Keratinocyte (primary cell): Measurements from ENCODE around the gene IRX2. TPM values are rescaled to one million over a fixed set of nuclear protein-coding genes. Genes with fewer than 3 reads are reported as not detected.

ENCODE experiments used
- DNase-seq: peaks from one replicate; pipeline ENCODE4 v3.0.0-alpha.2; 2011; ENCODE audit warnings: low read depth, missing footprints, low spot score
- FAIRE-seq: peaks from 2 replicates; lab custom pipeline; 2011; peaks lifted over from hg19 to GRCh38; lab: Jason Lieb, UNC
- H2AFZ ChIP-seq: 2 replicates; pipeline ENCODE4 v1.6.0; 2012; ENCODE audit warnings: low read length, control low read depth, inconsistent platforms; ENCODE audit not compliant: control insufficient read depth
- H3K27ac ChIP-seq: 2 replicates; pipeline ENCODE4 v1.5.1; 2011; ENCODE audit warnings: low read length; ENCODE audit not compliant: control insufficient read depth, insufficient read depth
- H3K27me3 ChIP-seq: 3 replicates; pipeline ENCODE4 v1.6.0; 2011; ENCODE audit warnings: low read length; ENCODE audit not compliant: control insufficient read depth, insufficient read depth; ENCODE audit errors: extremely low read depth
- H3K36me3 ChIP-seq, 2 experiments: 2 replicates in 1 of 2; 3 replicates in 1 of 2; pipeline ENCODE4 v1.5.1; 2011; ENCODE audit warnings: low read length in 2 of 2, mild to moderate bottlenecking in 1 of 2; ENCODE audit not compliant: control insufficient read depth in 2 of 2, insufficient read depth in 2 of 2; ENCODE audit errors: extremely low read depth in 1 of 2
- H3K4me1 ChIP-seq: 3 replicates; pipeline ENCODE4 v1.5.1; 2011; ENCODE audit warnings: low read length; ENCODE audit not compliant: control insufficient read depth, insufficient read depth; ENCODE audit errors: extremely low read depth
- H3K4me2 ChIP-seq: 3 replicates; pipeline ENCODE4 v1.6.0; 2011; ENCODE audit warnings: low read depth, low read length; ENCODE audit not compliant: control insufficient read depth, insufficient read depth; ENCODE audit errors: extremely low read depth
- H3K4me3 ChIP-seq, 3 experiments: fragments of 200-600 bp in 1 of 3; sonication (generic) in 1 of 3; 2 replicates in 2 of 3; 3 replicates in 1 of 3; pipeline ENCODE4 v1.5.1; 2011 to 2016; ENCODE audit warnings: low read length in 3 of 3, mild to moderate bottlenecking in 3 of 3, control low read depth in 2 of 3, inconsistent platforms in 1 of 3, low read depth in 1 of 3, mixed read lengths in 1 of 3, mixed run types in 1 of 3, moderate library complexity in 1 of 3; ENCODE audit not compliant: control insufficient read depth in 2 of 3, insufficient read depth in 2 of 3; ENCODE audit errors: extremely low read depth in 1 of 3
- H3K79me2 ChIP-seq: 2 replicates; pipeline ENCODE4 v1.6.0; 2012; ENCODE audit warnings: low read length; ENCODE audit not compliant: control insufficient read depth, insufficient read depth
- H3K9ac ChIP-seq: 3 replicates; pipeline ENCODE4 v1.6.0; 2011; ENCODE audit warnings: low read length; ENCODE audit not compliant: control insufficient read depth, insufficient read depth; ENCODE audit errors: extremely low read depth
- H3K9me1 ChIP-seq: 3 replicates; pipeline ENCODE4 v1.6.0; 2011; ENCODE audit warnings: low read length; ENCODE audit not compliant: control insufficient read depth, insufficient read depth; ENCODE audit errors: extremely low read depth
- H3K9me3 ChIP-seq: 2 replicates; pipeline ENCODE4 v1.5.1; 2012; ENCODE audit warnings: low read depth, low read length; ENCODE audit not compliant: control insufficient read depth
- H4K20me1 ChIP-seq: 3 replicates; pipeline ENCODE4 v1.6.0; 2011; ENCODE audit warnings: low read length; ENCODE audit not compliant: control insufficient read depth, insufficient read depth; ENCODE audit errors: extremely low read depth
- EZH2 ChIP-seq: IDR thresholded peaks from one replicate; pipeline ENCODE4 v1.6.1; 2012; ENCODE audit warnings: inconsistent platforms, mild to moderate bottlenecking, low read length, moderate library complexity
- dilution Hi-C: fragments of 300-500 bp; cut with MboI; formaldehyde crosslinking; loops from one replicate; pipeline ENCODE4 v1.7.0; 2020; ENCODE audit warnings: low sequenced_read_pairs; ENCODE audit not compliant: extremely low pct_ligation_motif_present
- polyA plus RNA-seq, 5 experiments: library from polyadenylated mRNA; depleted of rRNA in 3 of 5; stranded (reverse) in 3 of 5; stranded (forward) in 1 of 5; unstranded in 1 of 5; fragments of >200 nt; gene quantifications; 1 replicate in 1 of 5; 2 replicates in 3 of 5; 3 replicates in 1 of 5; pipeline versions ENCODE4 v1.2.1 to v1.2.3, GENCODE V29; 2011 to 2012; ENCODE audit warnings: missing spikeins in 2 of 5, low read depth in 1 of 5, low replicate concordance in 1 of 5
- TF ChIP-seq, protein P1 (sequence below), 3 experiments: IDR thresholded peaks in 1 of 3; conservative IDR thresholded peaks in 1 of 3; optimal IDR thresholded peaks in 1 of 3; 2 replicates in 2 of 3; 3 replicates in 1 of 3; pipeline versions ENCODE3 to v1.5.1; 2011; ENCODE audit warnings: low read length in 3 of 3, mild to moderate bottlenecking in 3 of 3, moderate library complexity in 2 of 3, control low read depth in 1 of 3, inconsistent platforms in 1 of 3; ENCODE audit not compliant: insufficient read depth in 2 of 3; ENCODE audit errors: extremely low read depth in 1 of 3

The IRX2 gene
- polyA plus RNA-seq, 1 donor (not counting 4 experiments of a cell fraction or from before 2014, with no cell fraction given) = 27.1 TPM

DNA sequence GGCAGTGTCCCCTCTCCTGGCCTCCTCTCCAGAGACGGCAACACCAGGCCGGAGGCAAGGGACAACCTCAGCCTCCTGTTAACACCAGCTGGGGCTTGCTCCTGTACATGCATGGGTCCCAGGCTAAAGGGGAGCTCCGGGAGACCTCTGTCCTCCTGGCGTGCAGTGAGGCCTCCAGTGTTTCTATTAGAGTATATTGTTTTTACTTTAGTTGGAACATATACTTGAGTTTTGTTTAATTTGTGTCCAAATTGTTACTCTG lies 12.0 kb upstream of the IRX2 start:
- no peak for DNase-seq
- Histone ChIP-seq H2AFZ (no peak overlapping the region), H3K36me3 (no peaks in the 10 kb centered on the region), H3K79me2 (no peaks in the 10 kb centered on the region), H3K9ac (no peak overlapping the region), H4K20me1 (no peaks in the 10 kb centered on the region), H3K27ac (no peak overlapping the region), H3K9me1 (no peaks in the 10 kb centered on the region), H3K4me3 (no peak overlapping the region), H3K4me1 (peaks cover 7% of the 10 kb centered on the region), H3K4me2 (no peak overlapping the region), H3K27me3 (no peaks in the 10 kb centered on the region), H3K9me3 (no peaks in the 10 kb centered on the region)
- FAIRE-seq = no peak
- dilution Hi-C loops = no loop called here
- TF ChIP-seq EZH2 = no peak
- TF ChIP-seq, protein P1, sequence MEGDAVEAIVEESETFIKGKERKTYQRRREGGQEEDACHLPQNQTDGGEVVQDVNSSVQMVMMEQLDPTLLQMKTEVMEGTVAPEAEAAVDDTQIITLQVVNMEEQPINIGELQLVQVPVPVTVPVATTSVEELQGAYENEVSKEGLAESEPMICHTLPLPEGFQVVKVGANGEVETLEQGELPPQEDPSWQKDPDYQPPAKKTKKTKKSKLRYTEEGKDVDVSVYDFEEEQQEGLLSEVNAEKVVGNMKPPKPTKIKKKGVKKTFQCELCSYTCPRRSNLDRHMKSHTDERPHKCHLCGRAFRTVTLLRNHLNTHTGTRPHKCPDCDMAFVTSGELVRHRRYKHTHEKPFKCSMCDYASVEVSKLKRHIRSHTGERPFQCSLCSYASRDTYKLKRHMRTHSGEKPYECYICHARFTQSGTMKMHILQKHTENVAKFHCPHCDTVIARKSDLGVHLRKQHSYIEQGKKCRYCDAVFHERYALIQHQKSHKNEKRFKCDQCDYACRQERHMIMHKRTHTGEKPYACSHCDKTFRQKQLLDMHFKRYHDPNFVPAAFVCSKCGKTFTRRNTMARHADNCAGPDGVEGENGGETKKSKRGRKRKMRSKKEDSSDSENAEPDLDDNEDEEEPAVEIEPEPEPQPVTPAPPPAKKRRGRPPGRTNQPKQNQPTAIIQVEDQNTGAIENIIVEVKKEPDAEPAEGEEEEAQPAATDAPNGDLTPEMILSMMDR (optimal IDR thresholded peaks at IDR 0.05 in 1 of 3, IDR thresholded peaks at IDR 0.05 in 1 of 3, conservative IDR thresholded peaks at IDR 0.05 in 1 of 3; ENCODE audit: extremely low read depth in 1 of 3, insufficient read depth in 2 of 3, low read length in 3 of 3) = no peak

DNA sequence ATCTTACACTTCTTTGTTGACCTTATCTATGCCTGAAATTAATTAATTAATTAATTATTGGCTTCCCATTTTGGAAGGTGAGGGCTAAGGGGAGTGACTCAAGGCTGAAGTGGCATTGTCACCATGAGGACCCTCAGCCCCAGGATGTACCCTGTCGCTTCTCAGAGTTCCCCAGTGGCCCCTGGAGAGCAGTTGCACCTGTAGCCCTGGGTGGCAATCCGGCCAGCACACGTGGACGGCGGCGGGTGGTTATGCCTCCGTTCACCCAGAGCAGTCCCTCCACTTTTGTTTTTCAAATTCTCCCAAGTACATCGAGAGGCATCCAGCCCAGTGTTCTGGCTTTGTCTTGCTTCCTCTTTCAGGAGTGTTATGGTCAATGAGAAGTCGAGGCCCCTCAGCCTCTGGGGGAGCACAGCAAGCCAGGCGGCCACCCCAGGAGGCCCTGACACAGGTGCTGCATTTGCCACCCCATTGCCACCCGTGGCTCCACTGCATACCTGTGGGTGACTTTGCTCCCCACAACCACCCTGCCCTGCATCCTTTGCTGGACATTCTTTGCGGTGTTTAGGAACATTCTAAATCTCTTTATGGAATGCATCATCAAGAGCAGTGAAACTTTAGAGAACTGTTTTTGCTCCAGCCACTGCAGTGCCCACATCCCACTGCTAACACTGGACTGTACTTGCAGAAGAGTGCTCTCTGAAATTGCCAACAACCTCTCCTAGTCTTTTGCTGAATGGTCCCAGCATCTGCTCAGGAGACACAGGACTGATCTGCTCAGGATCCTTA lies 11.5 kb upstream of the IRX2 start:
- dilution Hi-C loops = no loop called here
- Histone ChIP-seq H3K9me3 (no peaks in the 10 kb centered on the region), H3K27ac (no peak overlapping the region), H3K79me2 (no peaks in the 10 kb centered on the region), H3K9ac (no peak overlapping the region), H3K9me1 (no peaks in the 10 kb centered on the region), H3K4me2 (no peak overlapping the region), H3K4me3 (no peak overlapping the region), H3K4me1 (peaks cover 10% of the 10 kb centered on the region), H3K36me3 (no peaks in the 10 kb centered on the region), H4K20me1 (no peaks in the 10 kb centered on the region), H3K27me3 (no peaks in the 10 kb centered on the region), H2AFZ (no peak overlapping the region)
- DNase-seq = no peak
- TF ChIP-seq, protein P1 (optimal IDR thresholded peaks at IDR 0.05 in 1 of 3, IDR thresholded peaks at IDR 0.05 in 1 of 3, conservative IDR thresholded peaks at IDR 0.05 in 1 of 3; ENCODE audit: extremely low read depth in 1 of 3, insufficient read depth in 2 of 3, low read length in 3 of 3) = no peak
- TF ChIP-seq EZH2 = no peak
- no peak for FAIRE-seq
